ENCODE results near the gene CIAO2B. TPM values are rescaled to one million over a fixed set of nuclear protein-coding genes. Genes with fewer than 3 reads are reported as not detected.

CIAO2B gene
- total and polyA plus RNA-seq, 2 experiments from 2014 or later = 92.4 to 181 TPM

DNA sequence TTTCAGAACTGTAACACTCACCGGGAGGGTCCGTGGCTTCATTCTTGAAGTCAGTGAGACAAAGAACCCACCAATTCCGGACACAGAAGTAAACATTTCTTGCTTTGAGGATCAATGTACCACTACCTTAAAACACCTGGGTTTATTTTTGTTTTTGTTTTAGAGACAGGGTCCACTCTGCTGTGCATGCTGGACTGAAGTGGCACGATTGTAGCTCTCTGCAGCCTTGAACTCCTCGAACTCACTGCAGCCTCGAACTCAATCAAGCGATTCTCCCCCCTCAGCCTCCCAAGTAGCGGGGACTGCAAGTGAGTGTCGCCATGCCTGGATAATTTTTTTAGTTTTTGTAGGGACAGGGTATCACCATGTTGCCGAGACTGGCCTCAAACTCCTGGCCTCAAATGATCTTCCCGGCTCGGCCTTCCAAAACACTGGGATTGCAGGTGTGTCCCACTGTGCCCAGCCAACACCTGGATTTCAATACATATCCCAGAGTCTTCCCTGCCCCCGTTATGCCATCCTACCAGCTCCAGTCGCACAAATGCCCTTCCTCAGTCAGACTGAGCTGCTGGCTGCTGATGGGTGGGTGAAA is 41.2 kb upstream of the CIAO2B start:
- Mint-ChIP-seq H3K9me3 (no peaks in the 10 kb centered on the region; the same call in 2 of the 3 replicates), H3K4me1 (peaks cover 3% of the 10 kb centered on the region; the same call in 1 of the 3 replicates), H3K27me3 (ENCODE audit: insufficient read depth, low read depth, poor library complexity) (peaks cover 7% of the 10 kb centered on the region), H3K27ac (no peak overlapping the region), H3K4me3 (no peak overlapping the region; the same call in 2 of the 3 replicates), H3K36me3 (ENCODE audit: low read depth) (no peaks in the 10 kb centered on the region)
- Histone ChIP-seq H2AFZ (no peak overlapping the region), H3K4me3 (no peak overlapping the region), H3F3A (replicated peaks; ENCODE audit: low read depth) (no peaks in the 10 kb centered on the region), H3K36me3 (ENCODE audit: insufficient read depth) (no peaks in the 10 kb centered on the region), H3K27me3 (ENCODE audit: insufficient read depth) (no peaks in the 10 kb centered on the region), H3K4me2 (no peak overlapping the region), H3K4me1 (ENCODE audit: insufficient read depth) (no peaks in the 10 kb centered on the region), H4K20me1 (replicated peaks; ENCODE audit: insufficient read depth) (no peaks in the 10 kb centered on the region), H3K79me2 (replicated peaks; ENCODE audit: insufficient read depth) (no peaks in the 10 kb centered on the region), H3K9me2 (ENCODE audit: insufficient read depth) (no peaks in the 10 kb centered on the region), H3K27ac (ENCODE audit: low read depth) (no peak overlapping the region)
- ATAC-seq (no peak), DNase-seq (ENCODE audit: low spot score) (no peak)
- TF ChIP-seq, protein P1, sequence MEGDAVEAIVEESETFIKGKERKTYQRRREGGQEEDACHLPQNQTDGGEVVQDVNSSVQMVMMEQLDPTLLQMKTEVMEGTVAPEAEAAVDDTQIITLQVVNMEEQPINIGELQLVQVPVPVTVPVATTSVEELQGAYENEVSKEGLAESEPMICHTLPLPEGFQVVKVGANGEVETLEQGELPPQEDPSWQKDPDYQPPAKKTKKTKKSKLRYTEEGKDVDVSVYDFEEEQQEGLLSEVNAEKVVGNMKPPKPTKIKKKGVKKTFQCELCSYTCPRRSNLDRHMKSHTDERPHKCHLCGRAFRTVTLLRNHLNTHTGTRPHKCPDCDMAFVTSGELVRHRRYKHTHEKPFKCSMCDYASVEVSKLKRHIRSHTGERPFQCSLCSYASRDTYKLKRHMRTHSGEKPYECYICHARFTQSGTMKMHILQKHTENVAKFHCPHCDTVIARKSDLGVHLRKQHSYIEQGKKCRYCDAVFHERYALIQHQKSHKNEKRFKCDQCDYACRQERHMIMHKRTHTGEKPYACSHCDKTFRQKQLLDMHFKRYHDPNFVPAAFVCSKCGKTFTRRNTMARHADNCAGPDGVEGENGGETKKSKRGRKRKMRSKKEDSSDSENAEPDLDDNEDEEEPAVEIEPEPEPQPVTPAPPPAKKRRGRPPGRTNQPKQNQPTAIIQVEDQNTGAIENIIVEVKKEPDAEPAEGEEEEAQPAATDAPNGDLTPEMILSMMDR (conservative IDR thresholded peaks at IDR 0.05; ENCODE audit: low read depth in 2 of 2) = no peak
- no peak for TF ChIP-seq ZNF114 (CRISPR knock-in tag; IDR thresholded peaks at IDR 0.05)
- TF ChIP-seq ZNF331 (CRISPR knock-in tag; IDR thresholded peaks at IDR 0.05; ENCODE audit: low read depth) = no peak
- TF ChIP-seq, protein P2, sequence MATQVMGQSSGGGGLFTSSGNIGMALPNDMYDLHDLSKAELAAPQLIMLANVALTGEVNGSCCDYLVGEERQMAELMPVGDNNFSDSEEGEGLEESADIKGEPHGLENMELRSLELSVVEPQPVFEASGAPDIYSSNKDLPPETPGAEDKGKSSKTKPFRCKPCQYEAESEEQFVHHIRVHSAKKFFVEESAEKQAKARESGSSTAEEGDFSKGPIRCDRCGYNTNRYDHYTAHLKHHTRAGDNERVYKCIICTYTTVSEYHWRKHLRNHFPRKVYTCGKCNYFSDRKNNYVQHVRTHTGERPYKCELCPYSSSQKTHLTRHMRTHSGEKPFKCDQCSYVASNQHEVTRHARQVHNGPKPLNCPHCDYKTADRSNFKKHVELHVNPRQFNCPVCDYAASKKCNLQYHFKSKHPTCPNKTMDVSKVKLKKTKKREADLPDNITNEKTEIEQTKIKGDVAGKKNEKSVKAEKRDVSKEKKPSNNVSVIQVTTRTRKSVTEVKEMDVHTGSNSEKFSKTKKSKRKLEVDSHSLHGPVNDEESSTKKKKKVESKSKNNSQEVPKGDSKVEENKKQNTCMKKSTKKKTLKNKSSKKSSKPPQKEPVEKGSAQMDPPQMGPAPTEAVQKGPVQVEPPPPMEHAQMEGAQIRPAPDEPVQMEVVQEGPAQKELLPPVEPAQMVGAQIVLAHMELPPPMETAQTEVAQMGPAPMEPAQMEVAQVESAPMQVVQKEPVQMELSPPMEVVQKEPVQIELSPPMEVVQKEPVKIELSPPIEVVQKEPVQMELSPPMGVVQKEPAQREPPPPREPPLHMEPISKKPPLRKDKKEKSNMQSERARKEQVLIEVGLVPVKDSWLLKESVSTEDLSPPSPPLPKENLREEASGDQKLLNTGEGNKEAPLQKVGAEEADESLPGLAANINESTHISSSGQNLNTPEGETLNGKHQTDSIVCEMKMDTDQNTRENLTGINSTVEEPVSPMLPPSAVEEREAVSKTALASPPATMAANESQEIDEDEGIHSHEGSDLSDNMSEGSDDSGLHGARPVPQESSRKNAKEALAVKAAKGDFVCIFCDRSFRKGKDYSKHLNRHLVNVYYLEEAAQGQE (IDR thresholded peaks at IDR 0.05; ENCODE audit: unreplicated experiment) = no peak
- TF ChIP-seq, protein P3, sequence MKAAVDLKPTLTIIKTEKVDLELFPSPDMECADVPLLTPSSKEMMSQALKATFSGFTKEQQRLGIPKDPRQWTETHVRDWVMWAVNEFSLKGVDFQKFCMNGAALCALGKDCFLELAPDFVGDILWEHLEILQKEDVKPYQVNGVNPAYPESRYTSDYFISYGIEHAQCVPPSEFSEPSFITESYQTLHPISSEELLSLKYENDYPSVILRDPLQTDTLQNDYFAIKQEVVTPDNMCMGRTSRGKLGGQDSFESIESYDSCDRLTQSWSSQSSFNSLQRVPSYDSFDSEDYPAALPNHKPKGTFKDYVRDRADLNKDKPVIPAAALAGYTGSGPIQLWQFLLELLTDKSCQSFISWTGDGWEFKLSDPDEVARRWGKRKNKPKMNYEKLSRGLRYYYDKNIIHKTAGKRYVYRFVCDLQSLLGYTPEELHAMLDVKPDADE (IDR thresholded peaks at IDR 0.05) = no peak
- TF ChIP-seq EZH2phosphoT487 (IDR thresholded peaks at IDR 0.05; ENCODE audit: unreplicated experiment) = no peak
- no peak for TF ChIP-seq JUNB (IDR thresholded peaks at IDR 0.05; ENCODE audit: unreplicated experiment)
- TF ChIP-seq EZH2 (IDR thresholded peaks at IDR 0.05; ENCODE audit: low read depth, unreplicated experiment) = no peak
- no peak for TF ChIP-seq STAT1 (IDR thresholded peaks at IDR 0.05; ENCODE audit: unreplicated experiment)
- TF ChIP-seq CREB1 (CRISPR knock-in tag; IDR thresholded peaks at IDR 0.05; ENCODE audit: low read depth) = no peak
- TF ChIP-seq, protein P4, sequence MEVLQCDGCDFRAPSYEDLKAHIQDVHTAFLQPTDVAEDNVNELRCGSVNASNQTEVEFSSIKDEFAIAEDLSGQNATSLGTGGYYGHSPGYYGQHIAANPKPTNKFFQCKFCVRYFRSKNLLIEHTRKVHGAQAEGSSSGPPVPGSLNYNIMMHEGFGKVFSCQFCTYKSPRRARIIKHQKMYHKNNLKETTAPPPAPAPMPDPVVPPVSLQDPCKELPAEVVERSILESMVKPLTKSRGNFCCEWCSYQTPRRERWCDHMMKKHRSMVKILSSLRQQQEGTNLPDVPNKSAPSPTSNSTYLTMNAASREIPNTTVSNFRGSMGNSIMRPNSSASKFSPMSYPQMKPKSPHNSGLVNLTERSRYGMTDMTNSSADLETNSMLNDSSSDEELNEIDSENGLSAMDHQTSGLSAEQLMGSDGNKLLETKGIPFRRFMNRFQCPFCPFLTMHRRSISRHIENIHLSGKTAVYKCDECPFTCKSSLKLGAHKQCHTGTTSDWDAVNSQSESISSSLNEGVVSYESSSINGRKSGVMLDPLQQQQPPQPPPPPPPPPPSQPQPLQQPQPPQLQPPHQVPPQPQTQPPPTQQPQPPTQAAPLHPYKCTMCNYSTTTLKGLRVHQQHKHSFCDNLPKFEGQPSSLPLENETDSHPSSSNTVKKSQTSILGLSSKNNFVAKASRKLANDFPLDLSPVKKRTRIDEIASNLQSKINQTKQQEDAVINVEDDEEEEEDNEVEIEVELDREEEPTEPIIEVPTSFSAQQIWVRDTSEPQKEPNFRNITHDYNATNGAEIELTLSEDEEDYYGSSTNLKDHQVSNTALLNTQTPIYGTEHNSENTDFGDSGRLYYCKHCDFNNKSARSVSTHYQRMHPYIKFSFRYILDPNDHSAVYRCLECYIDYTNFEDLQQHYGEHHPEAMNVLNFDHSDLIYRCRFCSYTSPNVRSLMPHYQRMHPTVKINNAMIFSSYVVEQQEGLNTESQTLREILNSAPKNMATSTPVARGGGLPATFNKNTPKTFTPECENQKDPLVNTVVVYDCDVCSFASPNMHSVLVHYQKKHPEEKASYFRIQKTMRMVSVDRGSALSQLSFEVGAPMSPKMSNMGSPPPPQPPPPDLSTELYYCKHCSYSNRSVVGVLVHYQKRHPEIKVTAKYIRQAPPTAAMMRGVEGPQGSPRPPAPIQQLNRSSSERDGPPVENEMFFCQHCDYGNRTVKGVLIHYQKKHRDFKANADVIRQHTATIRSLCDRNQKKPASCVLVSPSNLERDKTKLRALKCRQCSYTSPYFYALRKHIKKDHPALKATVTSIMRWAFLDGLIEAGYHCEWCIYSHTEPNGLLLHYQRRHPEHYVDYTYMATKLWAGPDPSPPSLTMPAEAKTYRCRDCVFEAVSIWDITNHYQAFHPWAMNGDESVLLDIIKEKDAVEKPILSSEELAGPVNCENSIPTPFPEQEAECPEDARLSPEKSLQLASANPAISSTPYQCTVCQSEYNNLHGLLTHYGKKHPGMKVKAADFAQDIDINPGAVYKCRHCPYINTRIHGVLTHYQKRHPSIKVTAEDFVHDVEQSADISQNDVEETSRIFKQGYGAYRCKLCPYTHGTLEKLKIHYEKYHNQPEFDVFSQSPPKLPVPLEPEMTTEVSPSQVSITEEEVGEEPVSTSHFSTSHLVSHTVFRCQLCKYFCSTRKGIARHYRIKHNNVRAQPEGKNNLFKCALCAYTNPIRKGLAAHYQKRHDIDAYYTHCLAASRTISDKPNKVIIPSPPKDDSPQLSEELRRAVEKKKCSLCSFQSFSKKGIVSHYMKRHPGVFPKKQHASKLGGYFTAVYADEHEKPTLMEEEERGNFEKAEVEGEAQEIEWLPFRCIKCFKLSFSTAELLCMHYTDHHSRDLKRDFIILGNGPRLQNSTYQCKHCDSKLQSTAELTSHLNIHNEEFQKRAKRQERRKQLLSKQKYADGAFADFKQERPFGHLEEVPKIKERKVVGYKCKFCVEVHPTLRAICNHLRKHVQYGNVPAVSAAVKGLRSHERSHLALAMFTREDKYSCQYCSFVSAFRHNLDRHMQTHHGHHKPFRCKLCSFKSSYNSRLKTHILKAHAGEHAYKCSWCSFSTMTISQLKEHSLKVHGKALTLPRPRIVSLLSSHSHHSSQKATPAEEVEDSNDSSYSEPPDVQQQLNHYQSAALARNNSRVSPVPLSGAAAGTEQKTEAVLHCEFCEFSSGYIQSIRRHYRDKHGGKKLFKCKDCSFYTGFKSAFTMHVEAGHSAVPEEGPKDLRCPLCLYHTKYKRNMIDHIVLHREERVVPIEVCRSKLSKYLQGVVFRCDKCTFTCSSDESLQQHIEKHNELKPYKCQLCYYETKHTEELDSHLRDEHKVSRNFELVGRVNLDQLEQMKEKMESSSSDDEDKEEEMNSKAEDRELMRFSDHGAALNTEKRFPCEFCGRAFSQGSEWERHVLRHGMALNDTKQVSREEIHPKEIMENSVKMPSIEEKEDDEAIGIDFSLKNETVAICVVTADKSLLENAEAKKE (CRISPR knock-in tag; IDR thresholded peaks at IDR 0.05) = no peak
- TF ChIP-seq NANOG (IDR thresholded peaks at IDR 0.05; ENCODE audit: borderline replicate concordance) = no peak
- no peak for TF ChIP-seq POLR2AphosphoS5 (IDR thresholded peaks at IDR 0.05; ENCODE audit: low read depth)

Data from GM23338 (cell line).